B cell (primary cell): ENCODE data around the gene ATP12A. TPM values are rescaled to one million over a fixed set of nuclear protein-coding genes. Genes with fewer than 3 reads are reported as not detected.

Experiments used
- ATAC-seq: fragments of 200-7000 bp; cut with Tn5 transposase; one replicate; pipeline ENCODE4 v1.10.0; 2021; ENCODE audit warnings: low read depth, mild to moderate bottlenecking, moderate number of reproducible peaks, moderate library complexity
- CTCF ChIA-PET: fragments of 350-600 bp; sonication (Branson Sonifier 250); formaldehyde crosslinking; loops from one replicate; lab custom pipeline; 2021; ENCODE audit warnings: antibody characterized with exemption, inconsistent platforms; lab: Charles Lee
- POLR2A ChIA-PET: fragments of 350-600 bp; sonication (Branson Sonifier 250); formaldehyde crosslinking; loops from one replicate; lab custom pipeline; 2021; ENCODE audit warnings: antibody characterized with exemption; lab: Charles Lee
- DNase-seq: peaks from one replicate; pipeline ENCODE4 v3.0.0; 2013
- H2AFZ ChIP-seq: 2 replicates; pipeline ENCODE4 v1.6.1; 2012; ENCODE audit warnings: mild to moderate bottlenecking, low read depth, low read length; ENCODE audit not compliant: insufficient read depth, poor library complexity, severe bottlenecking
- H3K27ac ChIP-seq, 2 donors: 1 replicate in 1 of 2; 2 replicates in 1 of 2; pipeline ENCODE4 v1.5.1; 2012 to 2013; ENCODE audit warnings: low read length in 2 of 2, mild to moderate bottlenecking in 2 of 2, moderate library complexity in 1 of 2
- H3K27me3 ChIP-seq, 4 experiments: fragments of 200-600 bp in 1 of 4; sonication (generic) in 1 of 4; replicated peaks in 1 of 4; 1 replicate in 2 of 4; 2 replicates in 2 of 4; pipeline versions ENCODE4 v1.6.1 to v1.7.0; 2013 to 2016; ENCODE audit warnings: low read length in 3 of 4, mild to moderate bottlenecking in 2 of 4, mixed read lengths in 1 of 4, moderate library complexity in 1 of 4; ENCODE audit not compliant: insufficient read depth in 4 of 4, control insufficient read depth in 3 of 4; ENCODE audit errors: control extremely low read depth in 1 of 4
- H3K36me3 ChIP-seq, 2 experiments: replicated peaks in 1 of 2; 1 replicate in 1 of 2; 2 replicates in 1 of 2; pipeline versions ENCODE4 v1.6.1 to v1.7.1; 2013; ENCODE audit warnings: low read length in 1 of 2; ENCODE audit not compliant: insufficient read depth in 2 of 2, control insufficient read depth in 1 of 2; ENCODE audit errors: control extremely low read depth in 1 of 2, extremely low read depth in 1 of 2
- H3K4me1 ChIP-seq, 2 donors: fragments of 200-600 bp in 1 of 2; sonication (generic) in 1 of 2; 1 replicate in 1 of 2; 2 replicates in 1 of 2; pipeline versions ENCODE4 v1.5.1 to v1.6.1; 2013 to 2017; ENCODE audit warnings: low read length in 2 of 2; ENCODE audit not compliant: control insufficient read depth in 2 of 2, insufficient read depth in 2 of 2
- H3K4me2 ChIP-seq: replicated peaks from 2 replicates; pipeline ENCODE3; 2012; ENCODE audit warnings: mild to moderate bottlenecking, low read depth, low read length; ENCODE audit not compliant: poor library complexity, severe bottlenecking
- H3K4me3 ChIP-seq, 5 experiments: fragments of 200-600 bp in 1 of 5; sonication (generic) in 1 of 5; 1 replicate in 3 of 5; 2 replicates in 2 of 5; pipeline versions ENCODE4 v1.5.1 to v1.7.0; 2011 to 2016; ENCODE audit warnings: low read length in 4 of 5, mild to moderate bottlenecking in 4 of 5, low read depth in 2 of 5, control low read depth in 1 of 5, moderate library complexity in 1 of 5; ENCODE audit not compliant: insufficient read depth in 1 of 5; ENCODE audit errors: control extremely low read depth in 1 of 5, extremely low read depth in 1 of 5
- H3K79me2 ChIP-seq: fragments of 200-600 bp; sonication (generic); one replicate; pipeline ENCODE4 v1.6.0; 2016; ENCODE audit warnings: low read length; ENCODE audit not compliant: control insufficient read depth, insufficient read depth
- H3K9ac ChIP-seq: fragments of 200-600 bp; sonication (generic); 2 replicates; pipeline ENCODE4 v1.6.1; 2017; ENCODE audit warnings: mild to moderate bottlenecking, low read length, moderate library complexity
- H3K9me3 ChIP-seq, 3 donors: one replicate each; pipeline versions ENCODE4 v1.6.1 to v1.7.1; 2013; ENCODE audit warnings: low read length in 2 of 3; ENCODE audit not compliant: control insufficient read depth in 2 of 3, insufficient read depth in 1 of 3; ENCODE audit errors: control extremely low read depth in 1 of 3
- H4K20me1 ChIP-seq: 2 replicates; pipeline ENCODE4 v1.6.0; 2012; ENCODE audit warnings: mild to moderate bottlenecking, low read length; ENCODE audit not compliant: insufficient read depth, control insufficient read depth, poor library complexity, severe bottlenecking
- H3K27ac Mint-ChIP-seq: one replicate; pipeline ENCODE4 v1.8.0; 2021; ENCODE audit warnings: mixed read lengths
- H3K27me3 Mint-ChIP-seq: one replicate; pipeline ENCODE4 v1.8.0; 2021; ENCODE audit warnings: mixed read lengths
- H3K4me1 Mint-ChIP-seq: one replicate; pipeline ENCODE4 v1.8.0; 2021; ENCODE audit warnings: mixed read lengths
- H3K4me3 Mint-ChIP-seq: one replicate; pipeline ENCODE4 v1.8.0; 2021; ENCODE audit warnings: mixed read lengths
- H3K9me3 Mint-ChIP-seq: one replicate; pipeline ENCODE4 v1.8.0; 2022; ENCODE audit warnings: mixed read lengths; ENCODE audit not compliant: insufficient read depth
- EZH2 ChIP-seq: IDR thresholded peaks from 2 replicates; pipeline ENCODE4 v1.6.1; 2012; ENCODE audit warnings: borderline replicate concordance, low read depth, mild to moderate bottlenecking, moderate library complexity, low read length; ENCODE audit not compliant: insufficient read depth, poor library complexity, severe bottlenecking
- WGBS: methylation state at CpG from one replicate; pipeline ENCODE4 v1.1.5; 2013; ENCODE audit warnings: missing lambda C conversion rate; ENCODE audit not compliant: insufficient coverage; 5-methylcytosine and 5-hydroxymethylcytosine counted together
- intact Hi-C: fragments of 100-400 bp; cut with micrococcal nuclease; formaldehyde crosslinking; loops from one replicate; pipeline ENCODE4 v1.10.0; 2022
- polyA plus RNA-seq: library from polyadenylated mRNA; depleted of rRNA; stranded (reverse); fragments of >200 nt; gene quantifications from 2 replicates; pipeline ENCODE4 v1.2.3, GENCODE V29; 2012
- total RNA-seq, 2 donors: library from RNA; stranded (reverse); fragments of 120-200 nt in 1 of 2; gene quantifications; 1 replicate in 1 of 2; 2 replicates in 1 of 2; pipeline versions ENCODE4 v1.2.3 to v1.2.4, GENCODE V29; 2013 to 2022
- TF ChIP-seq, protein P1 (sequence below): fragments of 200-600 bp; IDR thresholded peaks from one replicate; pipeline ENCODE4 v1.8.0; 2022; ENCODE audit warnings: antibody characterized with exemption, mild to moderate bottlenecking

Gene ATP12A
- total and polyA plus RNA-seq, 2 donors (not counting 1 experiment from before 2014, with no cell fraction given): not detected

DNA sequence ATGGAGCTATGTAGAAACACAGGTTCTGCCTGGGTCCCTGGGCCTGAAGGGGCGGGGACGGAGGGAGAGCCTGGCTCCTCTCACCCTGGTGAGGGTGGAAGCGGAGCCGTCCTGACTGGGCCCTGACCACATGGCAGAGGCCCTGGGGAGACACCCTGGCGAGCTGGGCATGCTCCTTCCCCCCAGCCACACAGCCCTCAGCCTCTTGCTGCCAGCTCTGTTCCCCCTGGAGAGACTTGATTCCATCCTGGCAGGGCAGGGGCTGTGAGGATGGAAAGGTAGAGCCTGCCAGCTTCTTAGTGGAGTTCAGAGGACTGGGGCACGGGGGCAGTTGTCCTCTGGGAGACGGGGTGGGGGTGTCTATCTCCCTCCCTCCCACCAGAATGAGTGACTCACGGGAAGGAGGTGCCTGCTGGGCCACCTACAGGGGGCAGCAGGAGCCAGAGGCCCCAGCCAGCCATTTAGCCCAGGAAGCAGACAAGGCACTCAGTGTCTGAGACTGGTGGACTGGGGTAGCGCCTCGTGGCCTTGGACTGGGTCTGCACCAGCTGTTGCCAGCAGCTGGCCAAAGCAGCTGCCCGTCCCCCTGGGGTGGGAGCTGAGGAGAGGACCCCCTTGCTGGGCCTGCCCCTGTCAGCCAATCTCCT is 60.9 kb downstream of the ATP12A start:
- Mint-ChIP-seq H3K4me1 (peaks cover 5% of the 10 kb centered on the region), H3K27ac (no peak overlapping the region), H3K27me3 (peaks cover 21% of the 10 kb centered on the region), H3K4me3 (no peak overlapping the region), H3K9me3 (no peaks in the 10 kb centered on the region)
- H3K9ac ChIP-seq: no peak overlapping the region
- 93% methylated on average over 6 of the region's 11 CpGs for WGBS
- no peaks in the 10 kb centered on the region for H3K9me3 ChIP-seq
- H4K20me1 ChIP-seq: no peaks in the 10 kb centered on the region
- no peak for ATAC-seq
- H3K27me3 ChIP-seq: peaks cover 0 to 7% (median 0%) of the 10 kb centered on the region in 4 experiments
- no peak overlapping the region for H2AFZ ChIP-seq
- H3K36me3 ChIP-seq: no peaks in the 10 kb centered on the region
- CTCF ChIA-PET: interaction anchor here (1.7 kb wide), 1 partner anchor 254 kb away, joined by 4 read pairs; no protein-coding TSS in a partner anchor
- intact Hi-C loops: no loop called here
- POLR2A ChIA-PET: no interaction called here
- no peak for TF ChIP-seq EZH2
- TF ChIP-seq, protein P1, sequence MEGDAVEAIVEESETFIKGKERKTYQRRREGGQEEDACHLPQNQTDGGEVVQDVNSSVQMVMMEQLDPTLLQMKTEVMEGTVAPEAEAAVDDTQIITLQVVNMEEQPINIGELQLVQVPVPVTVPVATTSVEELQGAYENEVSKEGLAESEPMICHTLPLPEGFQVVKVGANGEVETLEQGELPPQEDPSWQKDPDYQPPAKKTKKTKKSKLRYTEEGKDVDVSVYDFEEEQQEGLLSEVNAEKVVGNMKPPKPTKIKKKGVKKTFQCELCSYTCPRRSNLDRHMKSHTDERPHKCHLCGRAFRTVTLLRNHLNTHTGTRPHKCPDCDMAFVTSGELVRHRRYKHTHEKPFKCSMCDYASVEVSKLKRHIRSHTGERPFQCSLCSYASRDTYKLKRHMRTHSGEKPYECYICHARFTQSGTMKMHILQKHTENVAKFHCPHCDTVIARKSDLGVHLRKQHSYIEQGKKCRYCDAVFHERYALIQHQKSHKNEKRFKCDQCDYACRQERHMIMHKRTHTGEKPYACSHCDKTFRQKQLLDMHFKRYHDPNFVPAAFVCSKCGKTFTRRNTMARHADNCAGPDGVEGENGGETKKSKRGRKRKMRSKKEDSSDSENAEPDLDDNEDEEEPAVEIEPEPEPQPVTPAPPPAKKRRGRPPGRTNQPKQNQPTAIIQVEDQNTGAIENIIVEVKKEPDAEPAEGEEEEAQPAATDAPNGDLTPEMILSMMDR: no peak
- H3K4me2 ChIP-seq: no peak overlapping the region
- H3K27ac ChIP-seq: no peak overlapping the region
- no peaks in the 10 kb centered on the region for H3K4me1 ChIP-seq
- no peaks in the 10 kb centered on the region for H3K79me2 ChIP-seq
- no peak for DNase-seq
- no peak overlapping the region for H3K4me3 ChIP-seq

- Histone ChIP-seq H3K9me3 (no peaks in the 10 kb centered on the region), H3K9ac (no peak overlapping the region), H3K79me2 (no peaks in the 10 kb centered on the region), H3K4me2 (no peak overlapping the region), H3K27me3 (peaks cover 0 to 7% (median under 1%) of the 10 kb centered on the region in 4 experiments), H3K4me1 (peaks cover under 1 to 4% of the 10 kb centered on the region in 2 donors), H3K27ac (no peak overlapping the region), H2AFZ (no peak overlapping the region), H3K4me3 (no peak overlapping the region), H3K36me3 (no peaks in the 10 kb centered on the region), H4K20me1 (no peaks in the 10 kb centered on the region)
- no peak overlapping the region for H3K27ac Mint-ChIP-seq
- ChIA-PET POLR2A (no interaction called here), CTCF (interaction anchor here (0.5 kb wide), 1 partner anchor 1389 kb away, joined by 5 read pairs; no protein-coding TSS in a partner anchor)
- DNase-seq (no peak), ATAC-seq (no peak)
- intact Hi-C loops: no loop called here
- no peaks in the 10 kb centered on the region for H3K9me3 Mint-ChIP-seq
- TF ChIP-seq, protein P1: no peak
- no peak for TF ChIP-seq EZH2
- H3K27me3 Mint-ChIP-seq: peaks cover 24% of the 10 kb centered on the region
- no peak overlapping the region for H3K4me3 Mint-ChIP-seq
- WGBS: 80% methylated on average over 7 of the region's 8 CpGs
- H3K4me1 Mint-ChIP-seq: peaks cover 7% of the 10 kb centered on the region
Measured at GRCh38 chr13:24741791-24742190, 61.6 kb downstream of the ATP12A start.
